Measurements from ENCODE around the gene UBIAD1.
"Not testable (repeated sequence)": the region's sequence is repeated elsewhere in the genome, so short reads cannot be mapped to it uniquely, and the experiment has no call there.

UBIAD1 gene

DNA sequence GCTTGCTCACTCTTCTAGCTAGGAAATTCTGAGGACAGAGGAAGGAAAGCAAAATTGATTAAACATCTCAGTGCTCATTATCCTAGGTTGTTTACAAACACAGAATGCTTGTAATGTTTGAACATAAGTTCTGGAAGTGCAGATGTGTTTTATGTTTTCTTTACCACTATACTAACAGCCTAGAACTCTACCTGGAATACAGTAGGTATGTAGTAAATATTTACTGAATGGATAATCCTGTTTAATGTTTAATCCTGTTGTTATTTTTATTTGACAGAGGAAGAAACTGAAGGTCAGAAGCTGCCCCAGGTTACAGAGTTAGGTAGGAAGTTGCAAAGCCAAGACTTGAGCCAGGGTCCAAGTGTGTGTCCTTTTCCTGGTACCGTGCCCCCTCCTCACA, 16.7 kb upstream of the UBIAD1 start:
- H3K4me3 ChIP-seq (ENCODE audit: low read depth, low read length): no peak overlapping the region
- peaks cover 24% of the 10 kb centered on the region for H3K36me3 ChIP-seq

DNA sequence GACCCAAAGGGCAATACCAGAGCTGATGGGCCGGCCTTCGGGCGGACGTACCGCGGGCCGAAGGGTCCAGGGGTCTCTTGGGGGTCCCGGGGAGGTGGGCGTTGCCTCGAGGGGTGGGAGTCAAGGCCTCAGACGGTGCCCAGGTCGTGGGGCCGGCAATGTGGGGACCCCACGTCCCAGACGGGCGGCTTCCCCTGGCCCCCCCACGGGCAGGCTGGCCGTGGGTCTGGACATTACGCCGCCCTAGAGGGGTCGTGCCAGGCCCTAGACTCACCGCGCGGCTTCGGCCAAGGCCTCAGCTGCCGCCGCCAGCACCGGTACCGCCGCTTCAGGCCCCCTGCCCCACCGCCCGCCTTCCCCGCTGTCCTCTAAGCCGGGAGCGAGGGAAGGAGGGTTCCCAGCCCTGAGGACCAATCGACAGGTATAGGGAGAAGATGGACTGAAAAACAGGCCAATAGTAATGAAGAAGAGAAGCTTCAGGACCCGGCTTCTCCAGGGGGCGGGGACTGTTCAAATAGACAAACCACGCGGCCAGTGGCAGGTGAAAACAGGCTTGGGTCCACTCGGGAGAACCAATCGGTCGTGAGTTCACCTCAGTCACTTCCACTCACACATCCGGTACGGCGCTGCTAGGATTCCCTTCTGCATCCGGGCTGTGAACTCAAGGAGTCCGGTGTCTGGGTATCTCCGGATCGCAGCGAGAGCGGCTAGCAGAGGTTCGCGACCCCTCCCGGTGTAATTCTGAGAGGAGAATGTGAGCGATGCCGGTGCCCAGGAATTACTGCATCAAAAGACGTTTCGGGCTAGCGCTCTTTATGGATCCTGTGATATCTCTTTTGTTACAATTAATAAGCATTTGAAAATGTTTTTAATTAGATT, 10.6 kb upstream of the UBIAD1 start, which contains the start of gene MTOR:
Gene MTOR (minus strand): TSS at position 381 of the 879 bp plus-strand sequence. CDS start 3,142 bp downstream, outside the sequence.
- Histone ChIP-seq H3K9me3 (no peaks in the 10 kb centered on the region), H3K4me3 (ENCODE audit: low read depth, low read length) (peak within 1 kb of the TSS; percentile 81), H3K4me1 (no peaks in the 10 kb centered on the region), H3K27me3 (no peaks in the 10 kb centered on the region), H3K36me3 (peaks cover 2% of the 10 kb centered on the region)
- TF ChIP-seq, protein P1, sequence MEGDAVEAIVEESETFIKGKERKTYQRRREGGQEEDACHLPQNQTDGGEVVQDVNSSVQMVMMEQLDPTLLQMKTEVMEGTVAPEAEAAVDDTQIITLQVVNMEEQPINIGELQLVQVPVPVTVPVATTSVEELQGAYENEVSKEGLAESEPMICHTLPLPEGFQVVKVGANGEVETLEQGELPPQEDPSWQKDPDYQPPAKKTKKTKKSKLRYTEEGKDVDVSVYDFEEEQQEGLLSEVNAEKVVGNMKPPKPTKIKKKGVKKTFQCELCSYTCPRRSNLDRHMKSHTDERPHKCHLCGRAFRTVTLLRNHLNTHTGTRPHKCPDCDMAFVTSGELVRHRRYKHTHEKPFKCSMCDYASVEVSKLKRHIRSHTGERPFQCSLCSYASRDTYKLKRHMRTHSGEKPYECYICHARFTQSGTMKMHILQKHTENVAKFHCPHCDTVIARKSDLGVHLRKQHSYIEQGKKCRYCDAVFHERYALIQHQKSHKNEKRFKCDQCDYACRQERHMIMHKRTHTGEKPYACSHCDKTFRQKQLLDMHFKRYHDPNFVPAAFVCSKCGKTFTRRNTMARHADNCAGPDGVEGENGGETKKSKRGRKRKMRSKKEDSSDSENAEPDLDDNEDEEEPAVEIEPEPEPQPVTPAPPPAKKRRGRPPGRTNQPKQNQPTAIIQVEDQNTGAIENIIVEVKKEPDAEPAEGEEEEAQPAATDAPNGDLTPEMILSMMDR (IDR thresholded peaks at IDR 0.05; ENCODE audit: low read depth, low read length): no peak; the same call in 1 of the 2 replicates
- peak; percentile 94 for DNase-seq

More for the DNA sequence above, 16.7 kb upstream of the UBIAD1 start:
- Histone ChIP-seq H3K9me3 (no peaks in the 10 kb centered on the region), H3K27me3 (no peaks in the 10 kb centered on the region), H3K4me1 (no peaks in the 10 kb centered on the region)
- DNase-seq: no peak
- TF ChIP-seq, protein P1 (IDR thresholded peaks at IDR 0.05; ENCODE audit: low read depth, low read length): no peak

DNA sequence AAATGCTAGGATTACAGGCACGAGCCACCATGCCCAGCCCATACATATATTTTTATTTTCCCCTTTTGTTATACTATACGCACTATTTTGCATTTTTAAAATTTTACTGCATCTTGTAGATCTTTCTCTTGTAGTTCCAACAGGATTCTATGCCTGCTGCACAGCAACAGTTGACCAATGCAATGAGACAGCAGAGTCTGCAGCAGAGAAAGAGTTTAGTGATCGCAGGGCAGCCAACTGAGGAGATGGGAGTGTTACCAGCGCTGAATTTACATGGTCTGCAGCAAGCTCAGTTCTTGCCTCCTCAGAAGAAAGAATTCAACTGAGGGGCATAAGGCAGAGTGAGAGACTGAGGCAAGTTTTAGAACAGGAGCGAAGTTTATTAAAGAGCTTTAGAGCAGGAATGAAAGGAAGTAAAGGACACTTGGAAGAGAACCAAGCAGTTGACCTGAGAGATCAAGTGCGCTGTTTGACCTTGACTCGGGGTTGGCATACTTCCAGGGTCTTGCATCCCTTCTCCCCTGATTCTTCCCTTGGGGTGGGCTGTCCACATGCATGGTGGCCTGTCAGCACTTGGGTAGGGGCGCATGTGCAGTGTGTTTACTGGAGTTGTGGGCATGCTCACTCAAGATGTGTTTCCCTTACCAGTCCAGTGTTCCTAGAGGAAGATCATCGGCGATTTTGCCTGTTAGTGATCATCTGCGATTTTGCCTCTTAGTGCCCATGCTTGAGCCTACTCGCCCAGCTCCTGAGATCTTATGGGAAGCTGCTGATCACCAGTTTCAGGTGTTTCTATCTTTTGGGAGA, 6.5 kb upstream of the UBIAD1 start:
- Histone ChIP-seq H3K4me1 (no peaks in the 10 kb centered on the region), H3K36me3 (no peaks in the 10 kb centered on the region), H3K4me3 (ENCODE audit: low read depth, low read length) (no peak overlapping the region), H3K9me3 (no peaks in the 10 kb centered on the region), H3K27me3 (no peaks in the 10 kb centered on the region)
- TF ChIP-seq, protein P1 (IDR thresholded peaks at IDR 0.05; ENCODE audit: low read depth, low read length): no peak
- DNase-seq: no peak

DNA sequence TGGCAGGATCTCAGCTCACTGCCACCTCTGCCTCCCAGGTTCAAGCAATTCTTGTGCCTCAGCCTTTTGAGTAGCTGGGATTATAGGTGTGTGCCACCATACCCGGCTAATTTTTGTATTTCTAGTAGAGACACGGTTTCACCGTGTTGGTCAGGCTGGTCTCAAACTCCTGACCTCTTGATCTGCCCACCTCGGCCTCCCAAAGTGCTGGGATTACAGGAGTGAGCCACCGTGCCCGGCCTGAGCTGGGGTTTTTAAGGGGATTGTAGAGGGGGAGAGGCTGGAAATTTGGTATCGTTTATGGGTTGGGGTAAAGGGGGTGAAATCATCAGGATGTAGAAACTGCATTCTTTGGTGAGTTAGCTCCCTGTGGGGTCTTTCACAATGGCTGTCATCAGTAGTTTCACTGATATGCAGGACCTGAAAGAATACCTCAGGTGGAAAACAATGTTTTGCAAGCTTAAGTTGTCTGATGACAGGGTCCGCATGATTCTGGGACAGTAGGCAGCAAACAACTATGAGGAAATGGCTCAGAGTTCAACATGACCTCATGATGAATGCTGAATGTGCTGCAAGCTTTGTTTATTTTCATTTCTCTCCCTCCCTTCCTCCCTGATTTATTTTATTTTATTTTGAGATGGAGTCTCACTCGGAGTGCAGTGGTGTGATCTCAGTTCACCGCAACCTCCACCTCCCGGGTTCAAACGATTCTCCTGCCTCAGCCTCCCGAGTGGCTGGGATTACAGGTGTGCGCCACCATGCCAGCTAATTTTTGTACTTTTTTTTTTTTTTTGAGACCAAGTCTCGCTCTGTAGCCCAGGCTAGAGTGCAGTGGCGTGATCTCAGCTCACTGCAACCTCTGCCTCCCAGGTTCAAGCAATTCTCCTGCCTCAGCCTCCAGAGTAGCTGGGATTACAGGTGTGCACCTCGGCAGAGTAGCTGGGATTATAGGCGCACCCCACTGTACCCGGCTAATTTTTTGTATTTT, 5.4 kb upstream of the UBIAD1 start:
- H3K36me3 ChIP-seq; H3K27me3 ChIP-seq; H3K4me1 ChIP-seq; H3K9me3 ChIP-seq; DNase-seq; H3K4me3 ChIP-seq (ENCODE audit: low read depth, low read length): not testable (repeated sequence)

DNA sequence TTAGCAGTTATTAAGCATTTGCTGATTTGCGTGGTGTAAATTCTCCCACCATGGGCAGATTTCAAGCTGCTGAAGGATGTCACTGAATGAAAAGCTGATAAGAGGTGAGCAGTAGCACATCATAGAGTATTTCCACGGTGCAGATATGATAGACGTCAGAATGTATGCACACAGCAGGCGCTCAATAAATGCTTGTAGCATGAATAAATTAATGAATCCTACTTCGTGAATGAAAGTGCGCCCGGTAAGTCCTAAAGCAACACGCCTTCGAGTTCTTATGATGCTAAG, 510 bp upstream of the UBIAD1 start:
- Histone ChIP-seq H3K9me3 (no peaks in the 10 kb centered on the region), H3K27me3 (no peaks in the 10 kb centered on the region), H3K36me3 (no peaks in the 10 kb centered on the region), H3K4me1 (no peaks in the 10 kb centered on the region), H3K4me3 (ENCODE audit: low read depth, low read length) (no peak overlapping the region)
- TF ChIP-seq, protein P1 (IDR thresholded peaks at IDR 0.05; ENCODE audit: low read depth, low read length): no peak
- no peak for DNase-seq
